HG02571 (cell line): Measurements from ENCODE around the gene TEX101.
A peak's percentile ranks its signal among the peaks of the same experiment; 100 is the strongest.

Experiments used
- ATAC-seq: cut with Tn5 transposase; IDR thresholded peaks from one replicate; pipeline ENCODE4 v1.9.1; 2021; ENCODE audit warnings: mild to moderate bottlenecking, moderate library complexity; ENCODE audit not compliant: unreplicated experiment

TEX101 gene

GRCh38 chr19:43445426-43445825 lies 30.7 kb downstream of the TEX101 start:
- ATAC-seq, result no peak

GRCh38 chr19:43446746-43447489 lies 32.2 kb downstream of the TEX101 start:
- no peak for ATAC-seq

GRCh38 chr19:43447655-43448054 lies 33.0 kb downstream of the TEX101 start:
- ATAC-seq, result no peak

GRCh38 chr19:43450545-43450997 lies 35.9 kb downstream of the TEX101 start:
- ATAC-seq, result no peak

GRCh38 chr19:43452582-43452981 lies 37.9 kb downstream of the TEX101 start:
- no peak for ATAC-seq

GRCh38 chr19:43454031-43454430 lies 39.3 kb downstream of the TEX101 start:
- ATAC-seq, result no peak

GRCh38 chr19:43455321-43456113 lies 40.8 kb downstream of the TEX101 start:
- ATAC-seq, result no peak

- ATAC-seq, result no peak
These were observed 43.1 kb downstream of the TEX101 start for GRCh38 chr19:43457809-43458208.

- ATAC-seq, result no peak
These were observed 45.8 kb downstream of the TEX101 start for GRCh38 chr19:43460362-43461016.

GRCh38 chr19:43461303-43461702 lies 46.6 kb downstream of the TEX101 start:
- ATAC-seq, result no peak

GRCh38 chr19:43462383-43462782 lies 47.7 kb downstream of the TEX101 start:
- ATAC-seq, result no peak

- no peak for ATAC-seq
These were observed 48.2 kb downstream of the TEX101 start for GRCh38 chr19:43462785-43463380.

GRCh38 chr19:43463381-43464133 lies 48.9 kb downstream of the TEX101 start:
- peak; percentile 75 for ATAC-seq

GRCh38 chr19:43464134-43464775 lies 49.6 kb downstream of the TEX101 start:
- peak; percentile 29 for ATAC-seq

GRCh38 chr19:43465468-43466120 lies 50.9 kb downstream of the TEX101 start, which contains the start of gene LYPD3:
Gene LYPD3 (minus strand): TSS chr19:43465608. CDS start chr19:43465571, 37 bp downstream.
- no peak for ATAC-seq

- no peak for ATAC-seq
These were observed 52.1 kb downstream of the TEX101 start for GRCh38 chr19:43466793-43467192.

GRCh38 chr19:43467276-43467675 lies 52.6 kb downstream of the TEX101 start:
- no peak for ATAC-seq

- ATAC-seq, result no peak
These were observed 53.0 kb downstream of the TEX101 start for GRCh38 chr19:43467730-43468129.
